H9 (cell line): ENCODE results near the gene ACCSL. TPM values are rescaled to one million over a fixed set of nuclear protein-coding genes. Genes with fewer than 3 reads are reported as not detected.

ENCODE experiments used
- DNase-seq: peaks from one replicate; pipeline ENCODE4 v3.0.0-alpha.2; 2017
- H2AFZ ChIP-seq: one replicate; pipeline ENCODE4 v1.6.1; 2013; ENCODE audit warnings: mild to moderate bottlenecking, low read length, control low read depth, moderate library complexity
- H2AK5ac ChIP-seq: 2 replicates; pipeline ENCODE4 v1.6.1; 2013; ENCODE audit warnings: low read length, control low read depth, mixed read lengths; ENCODE audit not compliant: insufficient read length
- H2BK120ac ChIP-seq: one replicate; pipeline ENCODE4 v1.6.1; 2013; ENCODE audit warnings: low read depth, mild to moderate bottlenecking, low read length, control low read depth, inconsistent platforms; ENCODE audit not compliant: poor library complexity, severe bottlenecking
- H2BK12ac ChIP-seq: 2 replicates; pipeline ENCODE4 v1.6.1; 2013; ENCODE audit warnings: low read length, control low read depth, mixed read lengths, low read depth; ENCODE audit not compliant: insufficient read length
- H2BK15ac ChIP-seq: 2 replicates; pipeline ENCODE4 v1.6.1; 2013; ENCODE audit warnings: low read depth, low read length, control low read depth
- H2BK20ac ChIP-seq: one replicate; pipeline ENCODE4 v1.6.1; 2013; ENCODE audit warnings: low read depth, mild to moderate bottlenecking, low read length, control low read depth, inconsistent platforms; ENCODE audit not compliant: poor library complexity, severe bottlenecking
- H2BK5ac ChIP-seq: 2 replicates; pipeline ENCODE4 v1.6.1; 2013; ENCODE audit warnings: low read length, control low read depth, mixed read lengths; ENCODE audit not compliant: insufficient read length
- H3K14ac ChIP-seq: 2 replicates; pipeline ENCODE4 v1.6.1; 2013; ENCODE audit warnings: low read length, control low read depth; ENCODE audit not compliant: insufficient read depth
- H3K18ac ChIP-seq: 2 replicates; pipeline ENCODE4 v1.6.1; 2013; ENCODE audit warnings: low read depth, mild to moderate bottlenecking, mixed read lengths, low read length, control low read depth; ENCODE audit not compliant: insufficient read length
- H3K23ac ChIP-seq: 2 replicates; pipeline ENCODE4 v1.6.1; 2013; ENCODE audit warnings: low read length, control low read depth, mixed read lengths, low read depth; ENCODE audit not compliant: insufficient read length
- H3K23me2 ChIP-seq: 2 replicates; pipeline ENCODE4 v1.6.1; 2013; ENCODE audit warnings: low read depth, mild to moderate bottlenecking, mixed read lengths, low read length, control low read depth; ENCODE audit not compliant: insufficient read length, poor library complexity, severe bottlenecking
- H3K27ac ChIP-seq: 2 replicates; pipeline ENCODE4 v1.5.1; 2013; ENCODE audit warnings: low read length, control low read depth, mixed read lengths, low read depth; ENCODE audit not compliant: insufficient read length
- H3K27me3 ChIP-seq: 2 replicates; pipeline ENCODE4 v1.6.1; 2013; ENCODE audit warnings: low read length, control low read depth, inconsistent platforms; ENCODE audit not compliant: insufficient read depth
- H3K4ac ChIP-seq: 2 replicates; pipeline ENCODE4 v1.6.1; 2013; ENCODE audit warnings: low read depth, mild to moderate bottlenecking, control low read depth, inconsistent platforms, low read length, moderate library complexity
- H3K4me1 ChIP-seq: 2 replicates; pipeline ENCODE4 v1.6.1; 2013; ENCODE audit warnings: low read length, control low read depth, inconsistent platforms; ENCODE audit not compliant: insufficient read depth
- H3K4me2 ChIP-seq: 2 replicates; pipeline ENCODE4 v1.6.1; 2013; ENCODE audit warnings: low read length, control low read depth, mixed read lengths; ENCODE audit not compliant: insufficient read length, insufficient read depth
- H3K56ac ChIP-seq: 2 replicates; pipeline ENCODE4 v1.6.1; 2013; ENCODE audit warnings: low read depth, mild to moderate bottlenecking, mixed read lengths, low read length, control low read depth; ENCODE audit not compliant: insufficient read length
- H3K79me1 ChIP-seq: 2 replicates; pipeline ENCODE4 v1.6.1; 2013; ENCODE audit warnings: low read depth, mild to moderate bottlenecking, moderate library complexity, low read length, control low read depth, inconsistent platforms; ENCODE audit not compliant: insufficient read depth, poor library complexity, severe bottlenecking
- H3K79me2 ChIP-seq: 2 replicates; pipeline ENCODE4 v1.6.1; 2013; ENCODE audit warnings: low read length, control low read depth, inconsistent platforms; ENCODE audit not compliant: insufficient read depth
- H3K9ac ChIP-seq: 2 replicates; pipeline ENCODE4 v1.6.1; 2013; ENCODE audit warnings: low read length, control low read depth, mixed read lengths; ENCODE audit not compliant: insufficient read length; ENCODE audit errors: extremely low read depth
- H3K9me3 ChIP-seq: one replicate; pipeline ENCODE4 v1.6.1; 2013; ENCODE audit warnings: low read depth, low read length, inconsistent platforms; ENCODE audit not compliant: control insufficient read depth
- H3T11ph ChIP-seq: one replicate; pipeline ENCODE4 v1.6.1; 2013; ENCODE audit warnings: mild to moderate bottlenecking, low read length, control low read depth, inconsistent platforms
- H4K20me1 ChIP-seq: one replicate; pipeline ENCODE4 v1.6.1; 2013; ENCODE audit not compliant: control insufficient read depth, insufficient read length, insufficient read depth
- H4K5ac ChIP-seq: 2 replicates; pipeline ENCODE4 v1.6.1; 2013; ENCODE audit warnings: low read depth, mild to moderate bottlenecking, mixed read lengths, low read length, control low read depth; ENCODE audit not compliant: insufficient read length
- H4K8ac ChIP-seq: replicated peaks from 2 replicates; pipeline ENCODE4 v1.6.1; 2013; ENCODE audit warnings: low read length, control low read depth, mixed read lengths, low read depth; ENCODE audit not compliant: insufficient read length
- H4K91ac ChIP-seq: 2 replicates; pipeline ENCODE4 v1.6.1; 2013; ENCODE audit warnings: low read depth, mild to moderate bottlenecking, moderate library complexity, mixed read lengths, low read length, control low read depth; ENCODE audit not compliant: insufficient read length
- H3K27ac Mint-ChIP-seq, 3 experiments: 2 replicates in 2 of 3; 3 replicates in 1 of 3; pipeline ENCODE4 v1.8.0; 2020 to 2021; ENCODE audit warnings: mixed read lengths in 3 of 3, mild to moderate bottlenecking in 1 of 3, moderate library complexity in 1 of 3
- H3K27me3 Mint-ChIP-seq: 2 replicates; pipeline ENCODE4 v1.8.0; 2021; ENCODE audit warnings: low read depth, mild to moderate bottlenecking, moderate library complexity, mixed read lengths
- H3K36me3 Mint-ChIP-seq, 3 experiments: 2 replicates in 2 of 3; 3 replicates in 1 of 3; pipeline ENCODE4 v1.8.0; 2020 to 2021; ENCODE audit warnings: low read depth in 3 of 3, mixed read lengths in 3 of 3; ENCODE audit not compliant: insufficient read depth in 1 of 3
- H3K4me1 Mint-ChIP-seq, 2 experiments: 2 replicates each; pipeline ENCODE4 v1.8.0; 2020; ENCODE audit warnings: mixed read lengths in 2 of 2
- H3K4me3 Mint-ChIP-seq, 2 experiments: 2 replicates in 1 of 2; 3 replicates in 1 of 2; pipeline ENCODE4 v1.8.0; 2020 to 2021; ENCODE audit warnings: mild to moderate bottlenecking in 2 of 2, mixed read lengths in 2 of 2, moderate library complexity in 1 of 2
- H3K9me3 Mint-ChIP-seq, 2 experiments: 2 replicates in 1 of 2; 3 replicates in 1 of 2; pipeline ENCODE4 v1.8.0; 2020; ENCODE audit warnings: mild to moderate bottlenecking in 2 of 2, mixed read lengths in 2 of 2, moderate library complexity in 1 of 2
- WGBS: extraction: QIAGEN DNeasy Blood & Tissue Kit; methylation state at CpG from one replicate; pipeline ENCODE4 v1.1.7; 2013; ENCODE audit warnings: missing lambda C conversion rate, low lambda C conversion rate, mixed read lengths; ENCODE audit not compliant: insufficient read length; ENCODE audit errors: extremely low coverage; 5-methylcytosine and 5-hydroxymethylcytosine counted together
- total RNA-seq: library from RNA; stranded (reverse); gene quantifications from 2 replicates; pipeline ENCODE4 v1.2.1, GENCODE V29; 2021
- TF ChIP-seq, protein P1 (sequence below): fragments of 200-600 bp; sonication (generic); conservative IDR thresholded peaks from 3 replicates; pipeline ENCODE4 v1.8.0; 2021; ENCODE audit warnings: antibody characterized with exemption, mild to moderate bottlenecking

ACCSL gene
- total RNA-seq, 1 experiment from 2014 or later: not detected

DNA sequence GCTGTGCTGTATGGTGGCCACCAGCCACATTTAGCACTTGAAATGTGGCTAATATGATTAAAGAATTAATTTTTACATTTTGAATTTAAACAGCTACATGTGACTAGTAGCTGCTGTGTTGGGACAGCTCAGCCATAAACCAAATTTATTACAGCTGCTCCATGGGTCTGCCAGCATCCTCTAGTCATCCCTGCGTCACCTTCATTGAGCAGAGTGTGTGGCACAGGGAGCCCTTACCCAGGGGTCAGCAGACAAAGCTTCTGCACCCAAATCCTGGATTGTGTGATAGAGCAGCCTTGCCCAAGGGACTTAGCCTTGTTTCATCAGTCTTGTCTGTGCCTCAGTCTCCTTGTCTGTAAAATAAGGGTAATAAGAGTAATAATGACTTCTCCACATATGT lies 19.4 kb upstream of the ACCSL start:
- TF ChIP-seq, protein P1, sequence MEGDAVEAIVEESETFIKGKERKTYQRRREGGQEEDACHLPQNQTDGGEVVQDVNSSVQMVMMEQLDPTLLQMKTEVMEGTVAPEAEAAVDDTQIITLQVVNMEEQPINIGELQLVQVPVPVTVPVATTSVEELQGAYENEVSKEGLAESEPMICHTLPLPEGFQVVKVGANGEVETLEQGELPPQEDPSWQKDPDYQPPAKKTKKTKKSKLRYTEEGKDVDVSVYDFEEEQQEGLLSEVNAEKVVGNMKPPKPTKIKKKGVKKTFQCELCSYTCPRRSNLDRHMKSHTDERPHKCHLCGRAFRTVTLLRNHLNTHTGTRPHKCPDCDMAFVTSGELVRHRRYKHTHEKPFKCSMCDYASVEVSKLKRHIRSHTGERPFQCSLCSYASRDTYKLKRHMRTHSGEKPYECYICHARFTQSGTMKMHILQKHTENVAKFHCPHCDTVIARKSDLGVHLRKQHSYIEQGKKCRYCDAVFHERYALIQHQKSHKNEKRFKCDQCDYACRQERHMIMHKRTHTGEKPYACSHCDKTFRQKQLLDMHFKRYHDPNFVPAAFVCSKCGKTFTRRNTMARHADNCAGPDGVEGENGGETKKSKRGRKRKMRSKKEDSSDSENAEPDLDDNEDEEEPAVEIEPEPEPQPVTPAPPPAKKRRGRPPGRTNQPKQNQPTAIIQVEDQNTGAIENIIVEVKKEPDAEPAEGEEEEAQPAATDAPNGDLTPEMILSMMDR: no peak
- H3K4me1 Mint-ChIP-seq: peaks cover 25 to 35% of the 10 kb centered on the region in 2 experiments

More for the DNA sequence above, 19.4 kb upstream of the ACCSL start:
- H4K20me1 ChIP-seq: no peaks in the 10 kb centered on the region
- H3K18ac ChIP-seq: no peak overlapping the region
- no peaks in the 10 kb centered on the region for H3K23me2 ChIP-seq
- no peak overlapping the region for H3K56ac ChIP-seq
- peaks cover 6% of the 10 kb centered on the region; the same call in 1 of the 2 replicates for H3K4me1 ChIP-seq
- H4K8ac ChIP-seq: no peak overlapping the region
- H3K79me2 ChIP-seq: no peaks in the 10 kb centered on the region
- Mint-ChIP-seq H3K27me3 (peaks cover 22% of the 10 kb centered on the region), H3K36me3 (peaks cover 0 to 12% (median 3%) of the 10 kb centered on the region in 3 experiments; a peak in 4 of 7 replicates), H3K9me3 (peaks cover 7 to 15% of the 10 kb centered on the region in 2 experiments), H3K27ac (no peak overlapping the region), H3K4me3 (no peak overlapping the region)
- no peak overlapping the region for H3K23ac ChIP-seq
- H2BK120ac ChIP-seq: no peak overlapping the region
- no peak overlapping the region for H2BK15ac ChIP-seq
- no peak overlapping the region for H2BK20ac ChIP-seq
- no peak overlapping the region for H2AK5ac ChIP-seq
- H2BK5ac ChIP-seq: no peak overlapping the region
- no peak overlapping the region for H3T11ph ChIP-seq
- no peak overlapping the region for H3K27ac ChIP-seq
- no CpG with 5 or more reads among the region's 1 CpG for WGBS
- peak; percentile 4 for DNase-seq
- no peak overlapping the region for H2AFZ ChIP-seq
- no peaks in the 10 kb centered on the region for H3K79me1 ChIP-seq
- H3K4me2 ChIP-seq: no peak overlapping the region
- no peak overlapping the region for H4K91ac ChIP-seq
- H3K14ac ChIP-seq: no peak overlapping the region
- H2BK12ac ChIP-seq: no peak overlapping the region
- H3K27me3 ChIP-seq: no peaks in the 10 kb centered on the region
- no peak overlapping the region for H4K5ac ChIP-seq
- H3K9me3 ChIP-seq: no peaks in the 10 kb centered on the region
- no peak overlapping the region for H3K9ac ChIP-seq
- no peak overlapping the region for H3K4ac ChIP-seq
